Type B pancreatic cell (in vitro differentiated cells): ENCODE results near the gene DCAF16. TPM values are rescaled to one million over a fixed set of nuclear protein-coding genes. Genes with fewer than 3 reads are reported as not detected.

Experiments used
- DNase-seq: peaks from one replicate; pipeline ENCODE4 v3.0.0; 2021; ENCODE audit warnings: mixed read lengths; ENCODE audit not compliant: unreplicated experiment; ENCODE audit errors: extremely low spot score
- H3K27ac Mint-ChIP-seq: 2 replicates; pipeline ENCODE4 v1.8.0; 2021; ENCODE audit warnings: mild to moderate bottlenecking, mixed read lengths
- H3K27me3 Mint-ChIP-seq: 2 replicates; pipeline ENCODE4 v1.8.0; 2021; ENCODE audit warnings: mixed read lengths
- H3K36me3 Mint-ChIP-seq: 2 replicates; pipeline ENCODE4 v1.8.0; 2021; ENCODE audit warnings: mixed read lengths
- H3K4me1 Mint-ChIP-seq: one replicate; pipeline ENCODE4 v1.8.0; 2021; ENCODE audit warnings: mixed read lengths; ENCODE audit not compliant: unreplicated experiment
- H3K4me3 Mint-ChIP-seq: 2 replicates; pipeline ENCODE4 v1.8.0; 2021; ENCODE audit warnings: mild to moderate bottlenecking, mixed read lengths
- H3K9me3 Mint-ChIP-seq: 2 replicates; pipeline ENCODE4 v1.8.0; 2021; ENCODE audit warnings: mixed read lengths
- total RNA-seq: library from RNA; stranded (reverse); gene quantifications from 2 replicates; pipeline ENCODE4 v1.2.1, GENCODE V29; 2021; ENCODE audit warnings: low replicate concordance
- TF ChIP-seq, protein P1 (sequence below): fragments of 200-600 bp; sonication (generic); conservative IDR thresholded peaks from 2 replicates; pipeline ENCODE4 v1.5.0; 2021; ENCODE audit warnings: antibody characterized with exemption, mild to moderate bottlenecking

Gene DCAF16
- total RNA-seq, 1 donor from 2014 or later: 63.7 TPM

DNA sequence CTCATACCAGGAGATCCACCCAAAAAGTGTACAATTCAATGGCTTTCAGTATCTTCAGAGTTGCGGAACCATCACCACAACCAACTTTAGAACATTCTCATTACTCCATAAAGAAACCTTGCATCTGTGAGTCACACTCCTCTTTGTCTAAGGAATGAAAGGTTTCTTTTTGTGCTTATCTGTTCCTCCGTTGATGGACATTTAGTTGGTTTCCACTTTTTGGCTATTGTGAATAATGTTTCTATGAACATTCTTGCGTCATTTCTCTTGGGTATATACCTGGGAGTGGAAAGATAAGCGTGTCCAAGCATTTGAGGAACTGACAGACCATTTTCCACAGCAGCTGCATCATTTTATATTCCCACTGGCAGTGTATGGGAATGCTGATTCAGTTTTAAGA is 39.7 kb downstream of the DCAF16 start:
- Mint-ChIP-seq H3K27me3 (no peaks in the 10 kb centered on the region), H3K36me3 (no peaks in the 10 kb centered on the region), H3K9me3 (peaks cover under 1% of the 10 kb centered on the region), H3K4me1 (peaks cover 9% of the 10 kb centered on the region), H3K27ac (no peak overlapping the region), H3K4me3 (no peak overlapping the region)
- DNase-seq: no peak
- TF ChIP-seq, protein P1, sequence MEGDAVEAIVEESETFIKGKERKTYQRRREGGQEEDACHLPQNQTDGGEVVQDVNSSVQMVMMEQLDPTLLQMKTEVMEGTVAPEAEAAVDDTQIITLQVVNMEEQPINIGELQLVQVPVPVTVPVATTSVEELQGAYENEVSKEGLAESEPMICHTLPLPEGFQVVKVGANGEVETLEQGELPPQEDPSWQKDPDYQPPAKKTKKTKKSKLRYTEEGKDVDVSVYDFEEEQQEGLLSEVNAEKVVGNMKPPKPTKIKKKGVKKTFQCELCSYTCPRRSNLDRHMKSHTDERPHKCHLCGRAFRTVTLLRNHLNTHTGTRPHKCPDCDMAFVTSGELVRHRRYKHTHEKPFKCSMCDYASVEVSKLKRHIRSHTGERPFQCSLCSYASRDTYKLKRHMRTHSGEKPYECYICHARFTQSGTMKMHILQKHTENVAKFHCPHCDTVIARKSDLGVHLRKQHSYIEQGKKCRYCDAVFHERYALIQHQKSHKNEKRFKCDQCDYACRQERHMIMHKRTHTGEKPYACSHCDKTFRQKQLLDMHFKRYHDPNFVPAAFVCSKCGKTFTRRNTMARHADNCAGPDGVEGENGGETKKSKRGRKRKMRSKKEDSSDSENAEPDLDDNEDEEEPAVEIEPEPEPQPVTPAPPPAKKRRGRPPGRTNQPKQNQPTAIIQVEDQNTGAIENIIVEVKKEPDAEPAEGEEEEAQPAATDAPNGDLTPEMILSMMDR: no peak

DNA sequence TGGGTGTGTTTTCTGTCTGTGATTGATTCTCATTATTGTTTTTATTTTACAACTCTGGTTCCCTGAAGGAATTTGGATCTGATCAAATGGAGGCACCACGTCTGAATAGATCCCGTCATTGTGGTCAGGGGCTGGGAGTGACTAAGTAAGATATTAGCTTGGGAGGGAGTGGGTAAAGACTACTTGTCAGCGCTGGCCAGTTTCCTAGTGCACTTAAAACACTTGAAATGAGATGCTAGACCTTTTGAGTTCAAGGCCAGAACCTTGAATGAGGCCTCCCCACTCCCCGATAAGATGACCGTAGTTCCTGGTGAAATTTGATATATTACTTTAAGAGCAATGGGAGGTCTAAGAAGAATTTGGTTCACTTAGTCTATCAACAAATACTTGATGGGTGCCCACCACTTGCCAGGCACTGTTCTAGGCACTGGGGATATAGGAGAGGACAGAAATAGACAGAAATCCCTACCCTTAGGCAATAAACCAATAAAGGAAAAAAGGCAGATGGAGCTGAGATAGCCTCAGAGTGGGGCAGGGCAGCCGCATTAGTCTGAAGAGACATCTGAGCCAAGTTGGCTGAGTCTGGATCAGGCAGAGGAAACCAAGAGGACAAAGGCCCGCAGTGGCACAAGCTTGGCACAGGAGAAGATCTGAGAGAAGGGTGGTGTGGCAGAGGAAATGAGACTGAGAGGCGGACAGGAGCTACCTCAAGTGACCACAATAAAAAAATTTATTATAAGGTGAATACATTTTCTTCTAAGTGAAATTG is 41.0 kb downstream of the DCAF16 start:
- peaks cover 9% of the 10 kb centered on the region for H3K4me1 Mint-ChIP-seq
- H3K9me3 Mint-ChIP-seq: peaks cover 5% of the 10 kb centered on the region
- no peaks in the 10 kb centered on the region for H3K27me3 Mint-ChIP-seq
- TF ChIP-seq, protein P1: no peak
- DNase-seq: no peak
- H3K27ac Mint-ChIP-seq: no peak overlapping the region
- H3K4me3 Mint-ChIP-seq: no peak overlapping the region
- no peaks in the 10 kb centered on the region for H3K36me3 Mint-ChIP-seq

DNA sequence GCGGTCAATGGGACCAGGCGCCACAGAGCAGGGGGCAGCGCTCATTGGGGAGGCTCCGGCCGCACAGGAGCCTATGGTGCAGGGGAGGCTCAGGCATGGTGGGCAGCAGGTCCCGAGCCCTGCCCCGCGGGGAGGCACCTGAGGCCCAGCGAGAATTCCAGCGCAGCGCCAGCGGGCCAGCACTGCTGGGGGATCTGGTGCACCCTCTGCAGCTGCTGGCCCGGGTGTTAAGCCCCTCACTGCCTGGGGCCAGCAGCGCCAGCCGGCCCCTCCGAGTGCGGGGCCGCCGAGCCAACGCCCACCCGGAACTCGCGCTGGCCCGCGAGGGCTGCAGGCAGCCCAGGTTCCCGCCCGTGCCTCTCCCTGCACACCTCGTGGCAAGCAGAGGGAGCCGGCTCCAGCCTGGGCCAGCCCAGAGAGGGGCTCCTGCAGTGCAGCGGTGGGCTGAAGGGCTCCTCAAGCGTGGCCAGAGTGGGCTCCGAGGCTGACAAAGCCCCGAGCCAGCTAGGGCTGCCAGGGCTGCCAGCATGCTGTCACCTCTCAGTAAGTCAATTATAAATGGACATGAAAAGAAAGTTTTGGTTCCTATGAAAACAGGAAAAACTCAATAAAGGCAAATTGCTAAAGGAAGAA is 43.6 kb downstream of the DCAF16 start:
- DNase-seq: no peak
- no peaks in the 10 kb centered on the region for H3K4me1 Mint-ChIP-seq
- H3K9me3 Mint-ChIP-seq: peaks cover 5% of the 10 kb centered on the region
- no peaks in the 10 kb centered on the region for H3K36me3 Mint-ChIP-seq
- H3K4me3 Mint-ChIP-seq: no peak overlapping the region
- TF ChIP-seq, protein P1: no peak
- H3K27me3 Mint-ChIP-seq: peaks cover 1% of the 10 kb centered on the region
- H3K27ac Mint-ChIP-seq: no peak overlapping the region

DNA sequence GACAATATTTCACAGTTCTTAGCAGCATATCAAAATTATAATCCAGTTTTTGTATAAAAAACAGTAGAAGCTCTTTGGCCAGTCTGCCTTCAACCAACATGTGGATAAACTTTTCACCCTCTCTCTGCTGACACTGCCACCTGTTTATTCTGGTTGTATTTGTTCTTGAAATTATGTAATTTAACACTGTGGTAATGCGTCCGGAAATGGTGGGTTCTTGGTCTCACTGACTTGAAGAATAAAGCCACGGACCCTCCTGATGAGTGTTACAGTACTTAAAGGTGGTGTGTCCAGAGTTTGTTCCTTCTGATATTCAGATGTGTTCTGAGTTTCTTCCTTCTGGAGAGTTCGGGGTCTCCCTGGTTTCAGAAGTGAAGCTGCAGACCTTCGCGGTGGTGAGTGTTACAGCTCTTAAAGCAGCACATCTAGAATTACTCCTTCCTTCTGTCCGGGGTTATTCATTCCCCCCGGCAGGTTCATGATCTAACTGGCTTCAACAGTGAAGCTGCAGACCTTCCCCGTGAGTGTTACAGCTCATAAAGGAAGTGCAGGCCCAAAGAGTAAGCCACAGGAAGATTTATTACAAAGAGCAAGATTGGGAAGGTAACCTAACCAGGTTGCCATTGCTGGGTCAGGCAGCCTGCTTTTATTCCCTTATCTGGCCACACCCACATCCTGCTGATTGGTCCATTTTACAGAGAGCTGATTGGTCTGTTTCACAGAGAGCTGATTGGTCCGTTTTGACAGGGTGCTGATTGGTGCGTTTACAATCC is 44.9 kb downstream of the DCAF16 start:
- Mint-ChIP-seq H3K27me3 (peaks cover 4% of the 10 kb centered on the region), H3K27ac (no peak overlapping the region), H3K4me3 (no peak overlapping the region), H3K9me3 (peaks cover 5% of the 10 kb centered on the region), H3K4me1 (no peaks in the 10 kb centered on the region), H3K36me3 (no peaks in the 10 kb centered on the region)
- TF ChIP-seq, protein P1: no peak
- DNase-seq: no peak

DNA sequence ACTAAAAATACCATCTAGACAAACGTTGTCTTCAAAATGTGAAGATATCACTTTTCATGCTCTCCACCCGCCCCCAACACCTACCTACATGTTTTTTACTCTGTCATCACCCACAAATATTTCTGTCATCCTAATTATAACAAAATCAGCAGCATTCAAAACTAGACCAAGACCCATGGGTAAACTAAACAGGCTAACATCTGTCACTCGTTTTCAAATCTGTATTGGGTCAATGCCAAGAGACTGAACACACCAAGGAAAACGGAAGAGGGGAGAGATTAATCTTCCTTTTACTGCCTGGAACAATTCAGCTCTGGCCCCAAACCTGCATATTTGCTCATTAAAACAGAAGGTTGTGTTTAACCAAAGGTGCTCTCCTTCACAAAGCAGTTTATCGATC is 46.6 kb downstream of the DCAF16 start:
- DNase-seq: no peak
- peaks cover 5% of the 10 kb centered on the region for H3K9me3 Mint-ChIP-seq
- TF ChIP-seq, protein P1: no peak
- no peaks in the 10 kb centered on the region for H3K4me1 Mint-ChIP-seq
- H3K4me3 Mint-ChIP-seq: no peak overlapping the region
- H3K27ac Mint-ChIP-seq: no peak overlapping the region
- peaks cover 4% of the 10 kb centered on the region for H3K27me3 Mint-ChIP-seq
- no peaks in the 10 kb centered on the region for H3K36me3 Mint-ChIP-seq
